ENCODE data around the gene SP4.

DNA sequence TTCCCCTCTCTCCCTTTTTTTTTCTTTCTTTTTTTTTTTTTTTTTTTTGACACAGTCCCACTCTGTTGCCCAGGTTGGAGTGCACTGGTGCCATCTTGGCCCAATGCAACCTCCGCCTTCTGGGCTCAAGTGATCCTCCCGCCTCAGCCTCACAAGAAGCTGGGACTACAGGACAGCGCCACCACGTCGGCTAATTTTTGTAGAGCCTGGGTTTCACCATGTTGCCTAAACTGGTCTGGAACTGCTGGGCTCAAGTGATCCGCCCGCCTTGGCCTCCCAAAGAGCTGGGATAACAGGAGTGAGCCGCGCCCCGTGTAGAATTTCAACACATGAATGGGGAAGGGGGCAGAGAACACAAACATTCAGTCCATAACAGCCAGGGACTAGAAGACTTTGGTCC is 2.6 kb upstream of the SP4 start:
- TF ChIP-seq, protein P1, sequence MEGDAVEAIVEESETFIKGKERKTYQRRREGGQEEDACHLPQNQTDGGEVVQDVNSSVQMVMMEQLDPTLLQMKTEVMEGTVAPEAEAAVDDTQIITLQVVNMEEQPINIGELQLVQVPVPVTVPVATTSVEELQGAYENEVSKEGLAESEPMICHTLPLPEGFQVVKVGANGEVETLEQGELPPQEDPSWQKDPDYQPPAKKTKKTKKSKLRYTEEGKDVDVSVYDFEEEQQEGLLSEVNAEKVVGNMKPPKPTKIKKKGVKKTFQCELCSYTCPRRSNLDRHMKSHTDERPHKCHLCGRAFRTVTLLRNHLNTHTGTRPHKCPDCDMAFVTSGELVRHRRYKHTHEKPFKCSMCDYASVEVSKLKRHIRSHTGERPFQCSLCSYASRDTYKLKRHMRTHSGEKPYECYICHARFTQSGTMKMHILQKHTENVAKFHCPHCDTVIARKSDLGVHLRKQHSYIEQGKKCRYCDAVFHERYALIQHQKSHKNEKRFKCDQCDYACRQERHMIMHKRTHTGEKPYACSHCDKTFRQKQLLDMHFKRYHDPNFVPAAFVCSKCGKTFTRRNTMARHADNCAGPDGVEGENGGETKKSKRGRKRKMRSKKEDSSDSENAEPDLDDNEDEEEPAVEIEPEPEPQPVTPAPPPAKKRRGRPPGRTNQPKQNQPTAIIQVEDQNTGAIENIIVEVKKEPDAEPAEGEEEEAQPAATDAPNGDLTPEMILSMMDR (IDR thresholded peaks at IDR 0.05) = no peak
- no peak for TF ChIP-seq EZH2 (IDR thresholded peaks at IDR 0.05; ENCODE audit: borderline replicate concordance, insufficient read depth, low read depth, low read length, poor library complexity, severe bottlenecking)

Data from B cell (primary cell).